WI38 (cell line): ENCODE results near the gene HERC6.
"Not testable (repeated sequence)": the region's sequence is repeated elsewhere in the genome, so short reads cannot be mapped to it uniquely, and the experiment has no call there.

Experiments used
- H3K4me3 ChIP-seq: 2 replicates; pipeline ENCODE4 v1.5.1; 2011; ENCODE audit warnings: low read depth, mild to moderate bottlenecking, control low read depth, low read length
- CTCF ChIP-seq: IDR thresholded peaks from 2 replicates; pipeline ENCODE4 v1.5.1; 2012; ENCODE audit warnings: low read depth, mild to moderate bottlenecking, control low read depth, low read length

The HERC6 gene

DNA sequence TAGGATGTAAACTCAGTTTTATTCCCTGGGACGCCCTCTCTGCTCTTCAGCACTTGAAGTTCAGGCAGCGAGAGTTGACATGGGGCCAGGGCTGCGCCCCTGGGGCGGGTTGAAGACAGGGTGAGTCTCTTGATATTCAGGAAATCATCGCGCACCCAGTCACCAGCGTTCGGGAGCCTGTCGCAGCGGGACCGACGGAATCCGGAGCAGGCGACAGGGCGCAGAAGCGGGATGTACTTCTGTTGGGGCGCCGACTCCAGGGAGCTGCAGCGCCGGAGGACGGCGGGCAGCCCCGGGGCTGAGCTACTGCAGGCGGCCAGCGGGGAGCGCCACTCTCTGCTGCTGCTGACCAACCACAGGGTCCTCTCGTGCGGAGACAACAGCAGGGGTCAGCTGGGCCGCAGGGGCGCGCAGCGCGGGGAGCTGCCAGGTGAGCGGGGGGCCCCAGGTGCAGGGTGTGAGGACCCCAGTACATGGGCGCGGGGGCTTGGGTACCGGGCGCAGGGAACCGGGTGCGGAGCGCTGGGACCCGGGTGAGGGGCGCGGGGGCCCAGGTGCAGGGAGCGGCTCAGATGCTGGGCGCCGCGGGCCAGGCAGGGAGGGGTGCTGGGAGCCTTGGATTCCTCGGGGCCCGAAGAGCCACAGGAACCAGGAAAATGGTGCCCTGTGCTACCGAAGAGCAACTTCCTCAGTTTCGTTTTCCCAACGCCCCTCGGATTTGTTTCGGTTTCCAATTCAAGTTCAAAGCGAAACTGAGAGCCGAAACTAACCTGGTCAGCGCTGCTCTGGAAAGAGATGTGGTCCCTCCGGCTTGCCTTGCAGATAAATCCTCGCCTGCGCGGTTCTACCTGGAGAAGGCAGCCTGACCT is at the start of gene HERC6:
Gene HERC6, plus strand, starts transcription at position 162 of the 869 bp plus-strand sequence. Its CDS starts 70 bp downstream, at position 232.
- TF ChIP-seq CTCF, result peak; percentile 52
- H3K4me3 ChIP-seq, result peak within 1 kb of the TSS; percentile 95

DNA sequence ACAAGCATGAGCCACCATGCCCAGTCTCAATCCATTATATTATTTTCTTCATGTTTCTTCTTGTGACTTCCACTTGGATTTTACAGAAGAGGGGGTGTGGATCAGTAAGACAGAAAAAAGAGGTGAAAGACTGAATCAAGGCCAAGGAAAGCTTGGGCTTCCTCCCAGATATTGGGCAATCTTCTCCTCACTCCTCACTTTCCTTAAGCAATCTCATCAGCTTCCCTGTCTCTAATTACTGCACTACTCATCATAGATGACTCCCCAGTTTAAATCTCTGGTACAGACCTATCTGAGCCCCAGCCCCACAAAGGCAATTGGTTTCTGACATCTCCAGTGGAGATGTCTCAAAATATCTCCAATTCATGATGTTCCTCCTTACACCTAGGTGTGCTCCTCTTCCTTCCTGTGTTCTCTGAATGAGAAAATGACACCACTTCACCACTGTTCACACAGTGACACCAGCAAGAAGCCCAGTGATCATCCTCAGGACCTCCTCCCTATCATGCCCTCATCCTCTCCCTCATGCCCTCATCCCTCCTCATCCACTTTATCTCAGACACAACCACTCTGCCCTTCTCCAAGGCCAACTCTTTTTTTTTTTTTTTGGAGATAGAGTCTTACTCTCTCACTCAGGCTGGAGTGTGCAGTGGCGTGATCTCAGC is 44.8 kb upstream of the HERC6 start:
- no peak for TF ChIP-seq CTCF
- no peak overlapping the region for H3K4me3 ChIP-seq

DNA sequence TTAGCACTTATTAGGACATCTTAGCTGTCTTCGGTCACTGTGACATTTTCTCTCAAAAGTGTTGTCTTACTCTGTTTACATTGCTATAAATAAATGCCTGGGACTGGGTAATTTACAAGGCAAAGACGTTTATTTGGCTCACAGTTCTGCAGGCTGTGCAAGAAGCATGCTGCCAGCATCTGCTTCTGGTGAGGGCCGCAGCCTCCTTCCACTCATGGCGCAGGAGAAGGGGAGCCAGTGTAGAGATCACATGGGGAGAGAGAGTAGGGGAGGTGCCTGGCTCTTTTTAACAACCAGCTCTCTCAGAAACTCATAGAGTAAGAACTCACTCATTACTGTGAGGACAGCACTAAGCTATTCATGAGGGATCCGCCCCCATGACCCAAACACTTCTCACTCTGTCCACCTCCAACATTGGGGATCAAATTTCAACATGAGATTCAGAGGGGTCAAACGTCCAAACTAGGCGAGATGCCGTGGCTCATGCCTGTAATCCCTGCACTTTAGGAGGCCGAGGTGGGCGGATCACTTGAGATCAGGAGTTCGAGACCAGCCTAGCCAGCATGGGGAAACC is 43.5 kb upstream of the HERC6 start:
- H3K4me3 ChIP-seq, result no peak overlapping the region
- TF ChIP-seq CTCF, result no peak

GRCh38 chr4:88341227-88342192 is 37.1 kb upstream of the HERC6 start:
- H3K4me3 ChIP-seq, result no peak overlapping the region
- no peak for TF ChIP-seq CTCF

DNA sequence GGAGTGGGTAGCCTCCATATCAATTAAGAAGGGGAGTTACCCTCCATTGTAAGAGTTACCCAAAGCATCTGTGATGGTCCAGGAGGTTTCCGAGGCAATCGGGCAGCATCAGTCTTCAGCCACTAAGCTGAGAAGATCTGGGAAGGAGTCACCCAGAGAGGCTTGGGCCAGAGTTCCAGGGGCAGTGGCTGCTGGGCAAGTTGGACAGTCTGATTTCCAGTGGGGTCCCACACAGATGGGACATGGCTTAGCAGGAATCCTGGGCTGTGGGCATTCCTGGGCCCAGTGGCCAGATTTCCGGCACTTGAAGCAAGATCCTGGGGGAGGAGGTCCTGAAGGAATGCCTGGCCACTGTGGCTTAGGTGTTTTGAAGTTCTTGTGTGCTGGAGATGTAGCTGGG is 31.8 kb upstream of the HERC6 start:
- not testable (repeated sequence) for H3K4me3 ChIP-seq

GRCh38 chr4:88348761-88349160 is 29.9 kb upstream of the HERC6 start:
- not testable (repeated sequence) for H3K4me3 ChIP-seq

DNA sequence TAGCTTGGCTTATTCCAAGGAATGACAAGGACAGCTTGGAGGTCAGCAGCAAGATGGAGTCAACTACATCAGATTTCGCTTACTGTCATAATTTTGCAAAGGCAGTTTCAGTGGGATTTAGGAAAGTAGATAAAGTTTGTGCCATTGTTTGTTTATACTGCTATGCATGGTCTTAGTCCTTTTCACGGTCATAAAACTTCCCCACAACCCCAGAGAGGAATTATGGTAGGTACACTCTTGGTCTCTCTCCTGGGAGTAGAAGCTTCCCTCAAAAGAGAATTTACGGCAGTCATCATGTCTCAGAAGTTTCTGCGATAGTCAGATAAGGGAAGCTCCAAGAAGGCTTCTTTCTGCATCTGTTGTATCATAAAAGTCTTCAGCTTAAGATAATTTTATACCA is 27.9 kb upstream of the HERC6 start:
- TF ChIP-seq CTCF, result no peak
- no peak overlapping the region for H3K4me3 ChIP-seq
